Activated naive CD4-positive, alpha-beta T cell treated with anti-CD3 and anti-CD28 coated beads, Interleukin-2, amount 50 U/mL, for 16 hours (primary cell): ENCODE results near the gene DRC1.

Experiments
- DNase-seq: peaks from one replicate; pipeline ENCODE4 v3.0.0-alpha.2; 2020

Gene DRC1

DNA sequence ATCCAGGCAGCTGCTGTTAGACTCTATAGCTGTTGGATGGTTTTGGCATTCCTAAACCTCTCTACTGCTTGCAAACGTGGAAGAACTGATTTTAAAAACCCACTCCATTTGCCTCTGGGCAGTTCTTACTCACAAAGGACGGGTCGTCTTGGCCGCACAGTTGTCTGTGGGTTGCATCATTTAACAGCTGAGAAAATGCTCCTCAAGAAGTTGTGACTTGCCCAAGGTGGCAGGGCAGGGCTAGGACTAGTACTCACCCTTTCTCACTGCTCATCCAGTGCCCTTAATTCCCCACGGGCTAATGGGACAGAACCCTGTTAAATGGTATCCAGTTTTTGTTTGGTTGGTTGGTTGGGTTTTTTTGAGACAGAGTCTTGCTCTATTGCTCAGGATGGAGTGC is 997 bp upstream of the DRC1 start:
- no peak for DNase-seq

DNA sequence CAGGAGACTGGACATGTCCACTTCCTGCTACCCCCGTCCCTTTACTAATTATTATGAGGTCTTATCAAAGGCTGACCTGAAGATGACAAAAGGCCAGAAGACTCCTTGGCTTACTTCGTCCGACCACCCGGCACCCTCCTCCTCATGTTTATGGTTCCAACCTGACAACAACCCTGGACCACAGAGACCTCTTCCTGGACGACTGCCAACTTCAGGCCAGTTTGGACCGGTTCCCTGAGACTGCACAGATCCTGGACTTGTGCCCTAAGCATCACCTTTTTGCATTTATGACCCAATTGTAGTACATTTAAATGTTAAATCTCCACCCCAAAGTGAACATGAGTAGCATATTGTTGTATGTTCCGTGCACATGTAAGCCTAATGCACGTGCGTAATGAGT is 5.8 kb downstream of the DRC1 start:
- no peak for DNase-seq

DNA sequence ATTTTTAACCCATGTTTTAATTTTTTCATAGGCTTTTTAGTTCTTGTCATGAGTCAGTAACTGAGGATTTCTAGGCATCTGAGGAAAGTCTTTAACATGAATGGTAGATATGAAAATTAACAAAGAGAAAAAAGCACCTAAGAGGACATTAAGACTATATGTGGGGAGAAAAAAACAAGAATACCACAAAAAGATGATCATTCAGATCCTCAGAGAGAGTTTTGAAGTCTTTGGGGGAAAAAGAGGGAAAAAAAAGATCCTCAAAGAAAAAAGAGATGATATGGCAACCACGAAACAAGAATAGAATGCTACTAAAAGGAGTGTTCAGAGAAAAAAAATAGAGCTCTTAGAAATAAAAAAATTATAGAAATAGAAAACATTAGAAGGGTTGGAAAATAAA is 8.1 kb downstream of the DRC1 start:
- no peak for DNase-seq

DNA sequence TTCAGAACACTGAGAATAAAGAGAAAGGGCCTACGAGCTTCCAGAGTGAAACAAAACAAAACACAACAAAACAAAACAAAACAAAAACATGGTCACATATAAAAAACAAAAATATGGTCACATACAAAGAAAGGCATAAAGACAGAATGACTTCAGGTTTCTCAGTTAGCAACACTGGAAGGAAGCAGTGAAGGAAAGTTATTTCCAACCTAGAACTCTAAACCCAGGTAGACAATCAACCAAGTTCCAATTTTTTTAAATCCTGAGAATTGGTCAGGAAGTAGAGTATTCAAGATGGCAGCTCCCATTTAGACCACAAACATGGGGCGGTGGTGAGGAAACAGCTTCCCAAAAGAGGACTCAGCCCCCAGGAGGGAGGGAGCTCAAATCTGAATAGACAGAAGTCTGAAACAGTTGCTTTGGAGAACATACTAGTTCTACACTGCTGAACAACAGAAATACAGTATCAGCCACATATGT is 9.1 kb downstream of the DRC1 start:
- DNase-seq, result no peak

DNA sequence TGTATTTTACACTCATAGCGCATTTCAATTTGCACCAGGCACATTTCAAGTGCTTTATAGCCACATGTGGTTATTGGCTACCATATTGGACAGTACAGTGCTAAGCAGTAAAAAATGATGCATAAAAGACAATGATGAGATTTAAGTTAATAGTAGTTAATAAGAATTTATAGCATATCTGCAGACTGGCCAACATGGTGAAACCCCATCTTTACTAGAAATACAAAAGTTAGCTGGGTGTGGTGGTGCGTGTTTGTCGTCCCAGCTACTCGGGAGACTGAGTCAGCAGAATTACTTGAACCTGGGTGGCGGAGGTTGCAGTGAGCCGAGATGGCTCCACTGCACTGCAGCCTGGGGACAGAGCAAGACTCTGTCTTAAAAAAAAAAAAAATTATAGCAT is 9.7 kb downstream of the DRC1 start:
- DNase-seq, result no peak

DNA sequence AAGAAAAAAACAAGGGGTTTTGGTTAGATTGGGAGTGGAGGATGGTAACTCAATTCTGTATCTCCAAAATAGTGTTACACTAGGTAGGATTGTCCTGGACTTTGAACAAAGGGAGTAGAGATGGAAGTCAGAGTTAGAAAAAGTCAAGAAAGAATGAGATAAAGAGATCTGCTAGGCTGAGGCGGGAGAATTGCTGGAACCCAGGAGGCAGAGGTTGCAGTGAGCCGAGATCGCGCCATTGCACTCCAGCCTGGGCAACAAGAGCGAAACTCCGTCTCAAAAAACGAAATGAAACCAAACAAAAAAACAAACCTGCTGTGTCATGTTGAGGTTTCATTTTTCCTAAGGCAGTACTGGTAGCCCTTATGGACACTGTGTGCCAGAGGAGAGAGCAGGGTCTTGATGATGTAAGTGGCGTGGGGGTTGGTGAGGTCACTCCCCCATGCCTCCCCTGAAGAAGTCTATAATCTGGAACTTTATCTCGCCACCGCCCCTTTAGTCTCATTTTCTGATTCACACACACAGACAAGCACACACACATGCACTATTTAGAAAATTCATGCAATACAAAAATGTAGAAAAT is 10.5 kb downstream of the DRC1 start:
- no peak for DNase-seq

DNA sequence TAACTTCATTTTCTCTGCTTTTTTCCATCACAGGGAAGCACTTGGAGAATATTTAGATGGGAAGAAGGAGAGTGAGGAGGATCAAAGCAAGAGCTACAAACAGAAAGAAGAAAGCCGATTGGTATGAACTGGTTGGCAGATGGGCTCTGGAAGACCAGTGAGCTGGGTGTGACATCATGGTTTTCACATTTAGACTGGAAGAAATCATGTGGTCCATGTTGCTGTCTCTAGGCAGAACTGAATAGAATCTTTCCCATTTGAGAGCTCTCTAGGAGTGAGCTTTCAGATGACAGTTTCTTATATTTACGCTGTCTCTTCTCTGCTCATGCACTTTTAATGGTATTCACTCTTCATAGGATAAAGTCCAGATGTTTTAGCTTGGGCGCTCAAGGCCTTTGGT is 12.6 kb downstream of the DRC1 start:
- DNase-seq, result no peak

DNA sequence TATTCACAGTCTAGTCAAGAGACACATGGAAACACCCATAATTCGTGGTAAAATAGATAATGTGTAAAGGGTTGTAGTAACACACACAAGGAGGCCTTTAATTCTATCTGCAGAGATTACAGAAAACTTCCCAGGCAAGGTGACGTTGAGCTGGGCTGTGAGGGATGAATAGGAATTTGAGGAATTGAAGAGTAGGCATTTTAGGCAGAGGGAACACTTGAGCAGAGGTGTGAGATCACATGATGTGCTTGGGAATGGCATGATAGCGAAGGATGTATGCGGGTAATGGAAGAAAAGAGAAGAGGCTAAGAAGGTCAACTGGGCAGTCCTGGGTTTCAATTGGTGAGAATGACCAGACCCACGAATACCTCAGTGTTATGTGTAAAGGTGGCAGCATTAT is 20.2 kb downstream of the DRC1 start:
- no peak for DNase-seq

DNA sequence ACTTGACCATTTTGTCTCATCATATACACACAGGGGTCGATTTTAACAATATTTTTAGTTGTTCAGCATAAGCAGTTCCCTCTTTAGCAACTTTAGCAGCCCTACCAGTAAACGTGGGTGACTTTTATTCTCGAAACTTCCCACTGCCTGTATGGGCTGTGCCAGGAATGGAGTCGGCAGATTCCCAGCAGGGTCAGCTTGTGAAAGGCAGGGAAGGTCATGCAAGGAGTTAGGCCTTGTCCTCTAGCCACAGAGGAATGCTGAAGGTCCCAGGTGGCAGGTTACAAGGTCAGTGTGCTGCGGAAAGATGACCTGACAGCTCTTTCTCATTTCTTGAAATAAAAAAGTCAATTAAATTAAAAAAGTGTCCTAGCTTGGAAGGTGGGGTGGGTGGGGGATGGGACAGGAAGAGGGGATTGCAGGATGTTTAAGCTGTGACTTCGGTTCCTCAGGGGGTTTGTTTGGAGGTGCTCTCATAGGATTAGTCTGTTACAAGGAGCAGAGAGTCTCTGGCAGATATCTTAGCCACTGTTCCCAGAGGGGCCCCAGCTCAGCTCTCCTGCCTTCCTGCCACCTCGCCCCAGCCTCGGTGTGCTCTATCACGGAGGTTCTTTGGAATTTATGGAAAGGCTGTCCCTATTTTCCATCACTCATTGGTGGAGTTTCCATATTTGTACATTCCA is 21.4 kb downstream of the DRC1 start:
- DNase-seq, result no peak

DNA sequence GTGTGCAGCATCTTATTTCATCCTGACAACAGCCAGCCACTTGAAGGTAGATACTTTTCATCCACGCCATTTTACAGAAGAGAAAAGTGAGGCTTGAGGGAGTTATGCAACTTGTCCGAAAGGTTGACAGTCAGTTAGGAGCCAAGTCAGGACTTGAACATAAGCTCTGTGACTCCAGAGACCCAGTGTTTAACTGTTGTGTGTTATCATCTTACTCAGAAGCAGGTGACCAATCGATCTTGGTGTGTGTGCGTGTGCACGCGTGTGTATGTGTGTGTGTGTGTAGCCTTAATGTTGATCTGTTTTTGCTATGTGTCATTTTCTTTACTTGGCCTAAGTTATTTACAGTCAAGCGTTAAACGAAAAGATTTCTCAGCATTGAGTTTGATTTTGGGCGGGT is 22.0 kb downstream of the DRC1 start:
- no peak for DNase-seq

DNA sequence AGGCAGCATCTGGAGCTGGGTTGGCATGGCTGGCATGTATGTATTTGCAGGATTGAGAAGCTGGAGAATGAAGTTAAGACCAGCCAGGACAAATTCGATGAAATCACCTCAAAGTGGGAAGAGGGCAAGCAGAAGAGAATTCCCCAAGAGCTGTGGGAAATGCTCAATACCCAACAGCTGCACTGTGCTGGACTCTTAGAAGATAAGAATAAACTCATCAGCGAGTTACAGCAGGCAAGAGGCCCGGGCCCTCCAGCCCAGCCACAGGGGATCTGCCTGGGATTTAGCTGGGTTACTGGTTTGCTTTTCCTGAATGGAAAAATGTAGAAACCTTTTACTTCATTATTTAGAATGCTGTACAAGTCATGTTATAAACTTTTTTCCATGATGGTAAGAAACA is 22.5 kb downstream of the DRC1 start:
- no peak for DNase-seq

DNA sequence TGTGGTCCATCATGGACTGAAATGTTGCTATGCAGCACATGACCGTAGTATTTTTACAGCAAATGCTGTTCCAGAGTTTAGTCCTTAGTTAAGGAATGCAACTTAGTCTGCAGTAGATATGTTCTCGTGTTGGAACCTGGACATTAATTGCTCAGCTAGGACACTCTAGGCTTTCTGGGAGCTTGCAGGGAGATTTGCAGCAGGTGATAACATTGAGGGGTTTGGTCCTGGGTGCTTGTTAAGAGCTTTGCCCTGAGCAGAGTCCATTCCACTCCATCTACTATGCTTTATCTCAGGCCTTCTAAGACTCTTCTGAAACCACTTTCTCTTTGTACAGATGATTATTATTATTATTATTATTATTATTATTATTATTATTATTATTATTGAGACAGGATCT is 27.1 kb downstream of the DRC1 start:
- no peak for DNase-seq

DNA sequence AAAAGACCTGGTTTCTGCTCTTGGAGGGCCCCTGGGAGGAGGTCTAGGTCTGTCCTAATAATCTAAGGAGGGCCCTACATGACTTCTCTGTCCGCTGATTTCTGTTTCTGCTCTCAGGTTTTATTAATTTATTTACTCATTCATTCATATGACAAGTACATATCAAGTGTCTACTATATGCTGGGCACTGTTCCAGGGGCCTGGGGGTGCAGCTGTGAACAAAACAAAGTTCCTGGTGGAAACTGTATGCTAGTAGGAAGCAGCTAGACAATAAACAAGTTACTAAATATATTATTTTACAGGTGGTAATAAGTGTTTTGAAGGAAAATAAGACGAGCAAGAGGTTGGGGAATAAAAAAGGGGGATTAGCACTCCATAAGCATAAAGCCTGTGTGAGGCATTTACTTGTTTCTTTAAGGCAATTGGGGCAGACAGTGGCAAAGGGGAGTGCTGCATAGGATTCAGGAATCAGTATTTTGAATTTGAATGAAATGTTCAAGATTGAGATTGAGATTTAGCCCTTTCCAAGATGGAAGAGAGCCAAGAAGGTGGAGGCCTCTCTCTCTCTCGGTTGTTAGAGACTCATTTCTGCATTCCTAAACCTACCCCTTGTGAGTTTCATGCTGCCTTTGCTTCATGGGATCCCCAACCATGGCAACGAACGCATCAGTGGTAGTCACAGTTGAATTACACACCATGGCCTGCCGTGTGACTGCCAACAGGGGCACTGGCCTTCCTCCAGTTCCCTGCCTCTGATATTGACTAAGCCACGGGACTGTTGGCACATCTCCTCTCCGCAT is 28.3 kb downstream of the DRC1 start:
- DNase-seq, result no peak

DNA sequence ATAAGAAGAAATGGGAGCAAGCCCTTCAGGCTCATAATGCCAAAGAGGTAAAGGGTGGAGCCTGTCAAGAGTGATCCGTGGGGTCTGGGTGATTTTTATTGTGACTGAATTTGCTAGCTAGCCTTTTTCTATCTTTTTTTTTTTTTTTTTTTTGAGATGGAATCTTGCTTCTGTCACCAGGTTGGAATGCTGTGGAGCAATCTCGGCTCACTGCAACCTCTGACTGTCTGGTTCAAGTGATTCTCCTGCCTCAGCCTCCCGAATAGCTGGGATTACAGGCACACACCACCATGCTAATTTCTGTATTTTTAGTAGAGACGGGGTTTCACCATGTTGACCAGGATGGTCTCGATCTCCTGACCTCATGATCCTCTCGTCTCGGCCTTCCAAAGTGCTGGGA is 29.1 kb downstream of the DRC1 start:
- no peak for DNase-seq

DNA sequence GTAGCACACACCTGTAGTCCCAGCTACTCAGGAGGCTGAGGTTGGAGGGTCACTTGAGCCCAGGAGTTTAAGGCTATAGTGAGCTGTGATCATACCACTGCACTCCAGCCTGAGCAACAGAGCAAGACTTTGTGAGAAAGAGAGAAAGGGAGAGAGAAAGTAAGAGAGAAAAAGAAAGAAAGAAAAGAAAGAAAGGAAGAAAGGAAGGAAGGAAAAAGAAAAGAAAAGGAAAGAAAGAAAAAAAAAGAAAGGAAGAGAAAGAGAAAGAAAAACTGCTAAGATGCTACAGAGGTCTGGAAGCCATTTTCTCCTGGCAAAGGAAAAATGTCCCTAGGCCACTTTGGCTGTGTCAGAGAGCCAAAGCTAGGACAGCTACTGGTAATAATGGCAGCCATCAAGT is 30.6 kb downstream of the DRC1 start:
- no peak for DNase-seq

DNA sequence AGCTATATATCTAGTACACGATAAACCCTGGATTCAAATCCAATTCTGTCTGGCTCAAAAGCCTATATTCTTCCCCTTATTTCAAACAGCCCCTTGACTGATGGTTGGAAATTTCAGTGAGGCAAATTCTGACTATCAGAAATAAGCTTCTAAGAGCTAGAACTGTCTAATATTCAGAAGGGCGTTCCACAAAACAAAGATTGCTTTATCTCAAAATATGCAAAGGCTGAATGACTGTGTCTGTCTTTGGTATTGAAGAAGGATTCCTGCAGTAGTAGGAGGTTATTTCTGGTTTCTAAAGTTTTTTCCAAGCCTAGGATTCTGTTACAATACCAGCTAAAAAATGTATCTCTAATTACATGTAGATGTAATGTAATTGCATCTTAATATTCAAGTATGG is 31.1 kb downstream of the DRC1 start:
- no peak for DNase-seq

DNA sequence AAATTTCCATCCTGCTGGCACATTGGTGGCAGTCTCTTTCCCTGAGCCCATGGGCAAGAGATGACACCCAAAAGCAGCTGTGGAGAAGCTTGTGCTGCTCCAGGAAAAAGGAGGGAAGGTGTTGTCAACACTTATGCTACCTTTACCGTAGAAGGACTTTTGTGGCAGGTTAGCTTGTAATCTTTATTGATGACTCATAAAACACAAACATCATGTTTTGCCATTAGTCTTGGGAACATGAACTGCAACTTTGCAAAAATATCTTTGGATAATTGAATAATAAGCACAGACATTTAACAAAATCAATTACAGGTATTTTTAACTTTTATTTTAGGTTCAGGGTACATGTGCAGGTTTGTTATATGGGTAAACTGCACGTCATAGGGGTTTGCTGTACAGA is 33.4 kb downstream of the DRC1 start:
- no peak for DNase-seq

DNA sequence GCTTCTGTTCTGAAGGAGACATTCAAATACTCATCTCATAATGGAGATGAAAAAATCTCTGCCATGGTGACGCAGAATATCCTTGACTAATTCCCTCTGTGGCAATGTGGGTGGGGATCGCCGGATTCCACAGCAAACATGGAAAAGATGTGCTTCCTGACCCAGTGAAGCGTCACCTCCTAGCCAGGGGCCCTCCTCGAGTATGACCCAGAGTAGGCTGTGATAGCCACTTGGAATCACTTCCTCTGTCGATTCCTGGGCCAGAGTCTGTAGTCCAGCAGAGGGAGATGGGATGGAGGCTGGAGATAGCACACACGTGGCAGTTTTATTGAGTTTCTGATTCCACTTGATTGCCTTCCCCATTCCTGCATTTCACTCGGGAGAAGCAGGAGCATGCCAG is 36.8 kb downstream of the DRC1 start:
- no peak for DNase-seq

DNA sequence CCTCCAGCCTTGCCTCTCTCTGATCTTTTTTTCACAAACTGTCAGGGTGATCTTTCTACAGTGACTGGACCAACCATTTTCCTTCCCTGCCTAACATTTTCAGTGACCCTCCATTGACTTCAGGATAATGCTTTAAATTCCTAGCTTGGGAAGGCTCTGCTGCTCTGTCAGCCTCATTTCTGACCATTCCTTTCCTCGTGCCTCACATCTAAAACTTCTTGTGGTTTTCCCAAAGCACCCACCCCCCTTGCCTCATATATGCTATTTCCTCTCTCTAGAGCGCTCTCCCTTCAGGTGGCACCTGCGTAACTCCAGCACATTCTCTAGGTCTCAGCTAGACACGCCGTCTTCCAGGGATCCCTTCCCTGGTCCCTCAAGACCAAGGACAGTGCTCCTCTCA is 37.2 kb downstream of the DRC1 start:
- no peak for DNase-seq

DNA sequence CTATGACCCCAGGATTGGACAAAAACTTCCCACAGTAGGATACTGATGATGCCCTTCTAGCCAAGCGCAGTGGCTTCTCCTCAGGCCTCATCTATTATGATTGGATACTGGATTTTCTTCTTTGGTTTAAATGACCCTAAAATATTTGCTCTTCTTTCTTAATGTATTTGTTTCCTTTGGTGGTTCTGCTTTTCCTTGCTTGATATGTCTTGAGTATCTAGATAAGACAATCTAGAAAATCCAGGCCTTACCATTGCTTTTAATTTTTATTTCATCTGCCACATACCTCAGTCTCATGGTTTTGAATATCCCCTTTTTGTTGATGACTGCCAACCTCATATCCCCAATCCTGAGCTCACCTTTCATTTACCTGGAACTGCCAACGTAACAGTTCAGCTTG is 40.6 kb downstream of the DRC1 start:
- DNase-seq, result no peak

DNA sequence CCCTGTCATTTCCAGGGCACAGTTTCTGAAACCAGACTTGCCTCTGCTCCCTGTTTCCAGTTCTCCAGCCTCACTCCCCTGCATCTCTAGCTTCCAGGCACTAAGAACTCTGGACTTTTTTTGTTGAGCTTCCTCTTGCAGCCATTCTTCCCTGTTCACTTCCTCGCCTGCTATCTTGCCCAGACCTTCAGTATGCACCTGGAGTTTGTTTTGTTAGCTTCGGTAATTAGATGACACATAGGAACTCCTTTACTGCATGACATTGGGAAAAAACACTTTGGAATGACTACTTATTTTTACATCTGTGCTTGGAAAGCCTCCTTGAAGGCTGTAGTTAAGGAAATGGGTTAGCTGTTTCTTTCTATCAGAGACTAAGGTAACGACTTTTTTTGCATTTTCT is 41.0 kb downstream of the DRC1 start:
- DNase-seq, result no peak

DNA sequence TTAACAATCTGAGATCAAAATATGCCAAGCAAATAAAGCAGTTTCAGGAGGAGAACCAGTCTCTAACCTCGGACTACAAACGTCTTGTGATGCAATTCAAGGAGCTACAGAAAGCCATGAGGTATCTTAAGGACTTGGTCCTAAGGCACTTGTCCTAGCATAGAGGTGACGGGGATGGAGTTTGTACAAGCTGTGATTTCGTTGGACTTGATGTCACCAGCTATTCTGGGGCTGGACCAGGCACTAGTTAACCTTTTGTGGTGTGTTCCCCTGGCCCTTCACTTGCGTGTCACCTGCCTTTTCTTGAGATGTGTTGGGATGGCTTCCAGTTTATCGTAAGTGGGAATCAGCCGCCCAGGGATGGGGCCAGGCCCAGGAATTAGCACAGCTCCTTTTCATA is 42.5 kb downstream of the DRC1 start:
- no peak for DNase-seq

DNA sequence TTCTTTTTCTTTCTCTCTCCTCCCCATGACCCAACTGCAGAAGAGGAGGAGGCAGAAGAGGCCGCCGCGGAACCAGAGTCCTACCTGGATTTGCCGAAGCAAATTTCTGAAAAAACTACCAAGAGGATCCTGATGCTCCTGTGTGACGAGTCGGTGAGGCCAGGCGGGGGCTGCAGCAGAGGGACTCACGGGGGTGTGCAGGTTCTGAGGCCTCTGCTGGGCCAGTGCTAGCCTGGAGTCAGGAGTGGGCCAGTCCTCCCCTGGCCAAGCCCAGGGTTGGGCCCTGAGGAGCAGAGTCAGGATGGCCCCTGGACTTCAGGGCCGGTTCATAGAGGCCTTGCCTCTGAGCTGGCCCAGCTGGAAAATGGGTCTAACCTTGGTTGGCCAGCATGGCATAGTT is 46.9 kb downstream of the DRC1 start:
- no peak for DNase-seq

DNA sequence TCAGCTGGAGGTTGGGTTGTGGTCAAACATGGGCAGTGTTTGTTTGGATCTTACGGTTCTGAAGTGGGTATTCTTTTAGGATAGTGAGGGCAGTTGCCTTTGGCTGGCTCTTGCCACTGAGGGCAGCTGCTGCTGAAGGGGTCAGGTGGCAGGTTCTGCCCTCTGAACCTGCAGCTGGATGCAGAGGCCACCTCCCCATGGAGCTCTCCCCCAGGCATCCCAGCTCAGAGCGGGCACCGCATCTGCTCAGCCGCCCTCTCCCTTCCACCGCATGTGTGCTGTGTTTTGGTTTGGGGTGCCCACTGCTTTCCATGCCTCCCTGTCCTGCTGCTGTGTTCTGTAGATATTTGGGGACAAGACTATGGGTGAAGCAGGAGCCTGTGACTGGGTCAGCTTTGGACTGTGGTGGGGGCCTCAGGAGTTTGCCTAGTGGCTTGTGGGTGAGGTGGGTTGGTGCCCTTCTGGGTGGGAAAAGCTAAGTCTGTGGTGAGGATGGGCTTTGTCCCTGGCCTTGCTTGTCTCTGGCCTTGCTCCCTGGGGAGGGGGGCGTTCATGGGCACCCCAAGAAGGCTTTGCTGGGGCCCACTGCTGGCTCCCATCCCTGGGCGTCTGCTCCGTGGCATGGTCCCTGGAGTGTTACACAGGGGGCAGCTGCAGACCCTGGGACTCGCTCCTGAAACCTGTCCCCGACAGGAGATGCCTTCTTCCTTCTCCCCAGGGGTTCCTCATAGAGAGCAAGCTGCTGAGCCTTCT is 47.7 kb downstream of the DRC1 start:
- DNase-seq, result no peak
